HG03103 (cell line): ENCODE data around the gene CD22.

Experiments used
- ATAC-seq: cut with Tn5 transposase; IDR thresholded peaks from one replicate; pipeline ENCODE4 v1.9.1; 2021; ENCODE audit warnings: low read depth; ENCODE audit not compliant: unreplicated experiment

Gene CD22

GRCh38 chr19:35311901-35312665, 16.9 kb upstream of the CD22 start:
- no peak for ATAC-seq

DNA sequence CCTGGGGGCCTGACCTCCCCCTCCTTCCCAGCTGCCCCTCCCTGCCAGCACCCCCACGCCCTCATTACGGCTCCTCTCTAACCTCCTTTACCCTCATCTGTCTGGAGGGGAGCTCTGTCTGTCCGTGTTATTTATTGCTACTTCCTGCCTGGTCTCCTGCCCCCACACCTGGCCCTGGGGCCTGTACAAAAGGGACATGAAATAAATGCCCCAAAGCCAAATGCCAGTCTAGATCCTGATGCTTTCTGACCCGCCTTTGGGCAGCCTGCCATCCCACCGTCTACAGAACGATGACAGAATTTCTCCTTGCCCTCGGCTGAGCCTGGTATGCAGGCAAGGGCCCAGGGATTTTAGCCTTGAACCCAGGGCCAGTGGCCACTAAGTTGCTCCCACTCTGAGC, 15.4 kb upstream of the CD22 start:
- no peak for ATAC-seq

DNA sequence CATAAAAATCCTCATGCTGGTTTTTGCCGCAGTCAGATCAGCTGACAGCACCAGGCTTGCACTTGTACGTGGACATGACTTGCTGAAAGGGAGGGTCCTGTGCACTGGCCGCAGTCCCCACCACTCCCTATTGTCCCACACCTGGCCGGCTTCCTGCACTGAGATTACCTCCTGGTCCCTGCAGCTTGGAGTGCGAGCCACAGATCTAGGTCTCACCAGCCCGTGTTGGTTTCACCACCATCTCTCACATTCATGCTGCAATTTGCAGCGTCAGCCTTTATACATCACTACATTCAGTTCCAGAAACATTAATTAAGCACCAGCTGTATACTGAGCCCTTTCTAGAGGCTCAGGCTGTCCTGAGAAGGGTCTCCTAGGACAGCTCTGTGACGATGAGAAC, 15.0 kb upstream of the CD22 start:
- ATAC-seq = no peak

GRCh38 chr19:35314858-35315470, 14.0 kb upstream of the CD22 start:
- ATAC-seq = no peak

DNA sequence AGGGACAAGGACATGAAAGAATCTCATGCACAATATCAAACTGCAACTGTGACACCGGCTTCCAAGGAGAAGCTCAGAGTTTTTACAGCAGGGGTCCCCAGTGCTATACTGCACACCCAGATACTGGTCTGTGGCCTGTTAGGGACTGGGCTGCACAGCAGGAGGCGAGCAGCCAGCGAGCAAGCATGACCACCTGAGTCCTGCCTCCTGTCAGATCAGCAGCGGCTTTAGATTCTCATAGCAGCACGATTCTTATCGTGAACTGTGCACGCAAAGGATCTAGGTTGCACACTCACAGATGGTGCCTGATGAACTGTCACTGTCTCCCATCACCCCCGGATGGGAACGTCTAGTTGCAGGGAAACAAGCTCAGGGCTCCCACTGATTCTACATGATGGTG, 13.1 kb upstream of the CD22 start:
- ATAC-seq = no peak

- no peak for ATAC-seq
Measured at GRCh38 chr19:35316560-35316959, 12.4 kb upstream of the CD22 start.

- no peak for ATAC-seq
Measured at GRCh38 chr19:35317464-35318043, 11.4 kb upstream of the CD22 start.

- ATAC-seq = no peak
Measured at GRCh38 chr19:35318679-35319448, 10.1 kb upstream of the CD22 start.

GRCh38 chr19:35320065-35320713, 8.8 kb upstream of the CD22 start:
- no peak for ATAC-seq

DNA sequence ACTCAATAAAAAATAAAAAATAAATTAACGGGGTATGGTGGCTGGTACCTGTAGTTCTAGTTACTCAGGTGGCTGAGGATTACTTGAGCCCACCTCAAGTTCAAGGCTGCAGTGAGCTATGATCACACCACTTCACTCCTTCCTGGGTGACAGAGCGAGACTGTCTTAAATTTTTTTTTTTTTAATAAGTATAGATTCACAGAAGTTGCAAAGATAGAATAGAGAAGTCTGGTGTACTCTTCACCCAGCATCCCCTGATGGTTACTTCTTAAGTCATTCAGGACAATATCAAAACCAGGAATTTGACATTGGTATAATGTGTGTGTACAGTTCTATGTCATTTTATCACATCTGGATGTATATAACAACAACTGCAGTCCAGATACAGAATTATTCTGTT, 7.7 kb upstream of the CD22 start:
- no peak for ATAC-seq

GRCh38 chr19:35322014-35322413, 7.0 kb upstream of the CD22 start:
- ATAC-seq = no peak

DNA sequence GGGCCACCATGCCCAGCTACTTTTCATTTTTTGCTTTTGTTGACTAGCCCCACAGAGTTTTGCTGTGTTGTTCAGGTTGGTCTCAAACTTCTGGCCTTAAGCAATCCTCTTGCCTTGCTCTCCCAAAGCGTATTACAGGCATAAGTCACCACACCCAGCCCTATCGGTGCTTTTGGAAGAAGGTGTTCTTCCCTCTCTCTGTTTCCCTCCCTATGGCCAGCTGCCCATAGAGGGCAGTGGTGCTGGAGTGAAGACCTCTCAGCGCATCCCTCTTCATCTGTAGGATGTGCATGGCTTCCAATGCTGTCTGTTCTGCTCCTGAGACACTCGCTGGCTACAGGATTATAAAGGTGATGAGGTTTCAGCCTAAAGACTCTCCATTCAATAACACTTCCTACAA, 1.3 kb upstream of the CD22 start:
- ATAC-seq = no peak

DNA sequence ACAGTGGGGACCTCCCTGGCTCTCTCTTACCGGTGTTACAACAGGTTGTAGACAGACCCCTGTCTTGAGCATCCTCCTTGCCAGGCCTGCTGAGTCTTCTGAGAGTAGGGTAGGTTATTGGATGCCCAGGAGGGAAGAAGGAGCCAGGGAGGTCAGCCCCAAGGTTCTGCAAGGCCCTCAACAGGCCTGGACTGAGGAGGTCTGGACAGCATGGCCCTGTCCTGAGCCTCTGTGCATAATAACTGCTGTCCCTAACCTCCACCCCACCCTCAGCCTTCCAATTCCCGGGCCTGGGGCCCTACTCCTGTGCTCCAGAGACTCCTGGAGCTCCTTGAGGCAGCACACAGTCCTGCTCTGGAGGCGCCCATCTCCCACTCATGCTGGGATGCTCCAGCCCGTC, 336 bp downstream of the CD22 start:
- ATAC-seq = no peak

GRCh38 chr19:35330475-35330874, 1.5 kb downstream of the CD22 start:
- no peak for ATAC-seq

- no peak for ATAC-seq
Measured at GRCh38 chr19:35331551-35332214, 2.7 kb downstream of the CD22 start.

- ATAC-seq = no peak
Measured at GRCh38 chr19:35332817-35333216, 3.8 kb downstream of the CD22 start.

GRCh38 chr19:35334144-35334753, 5.3 kb downstream of the CD22 start:
- ATAC-seq = no peak

DNA sequence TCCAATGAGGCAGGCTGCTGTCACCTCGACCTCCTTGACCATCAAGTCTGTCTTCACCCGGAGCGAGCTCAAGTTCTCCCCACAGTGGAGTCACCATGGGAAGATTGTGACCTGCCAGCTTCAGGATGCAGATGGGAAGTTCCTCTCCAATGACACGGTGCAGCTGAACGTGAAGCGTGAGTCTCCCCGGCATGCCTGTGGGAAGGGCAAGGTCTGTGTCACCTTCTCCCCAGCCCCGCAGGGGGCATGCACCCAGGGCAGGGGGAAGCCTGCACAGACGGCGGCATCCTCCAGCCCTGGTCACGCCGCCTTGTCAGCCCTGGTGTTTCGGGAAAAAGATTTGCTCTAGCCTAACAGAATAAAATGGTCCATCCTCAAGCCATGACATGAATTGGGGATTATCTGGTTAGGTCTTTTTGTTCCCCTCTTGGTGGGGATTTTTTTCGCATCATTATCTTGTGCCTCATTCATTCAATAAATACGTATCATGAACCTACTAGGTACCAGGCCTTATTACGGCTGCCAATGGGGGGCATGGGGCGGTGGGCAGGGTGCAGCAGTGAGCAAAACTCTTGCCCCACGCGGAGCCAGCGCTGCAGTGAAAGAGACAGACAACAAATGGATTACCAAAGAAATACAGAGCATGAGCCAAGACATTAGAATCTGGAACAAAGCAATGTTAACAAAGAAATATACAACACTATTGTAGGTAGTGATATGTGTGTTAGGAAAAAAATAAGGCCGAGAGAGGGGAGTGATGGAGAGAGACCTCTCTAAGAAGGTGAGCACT, 7.4 kb downstream of the CD22 start:
- no peak for ATAC-seq
